HL-60 (cell line): Measurements from ENCODE around the gene NEDD4L.

ENCODE experiments used
- DNase-seq, 2 experiments: peaks; one replicate each; pipeline ENCODE4 v3.0.0-alpha.2; 2010 to 2020; ENCODE audit warnings: low read depth in 1 of 2, low spot score in 1 of 2
- H3K27ac ChIP-seq: fragments of 250-450 bp; sonication (Bioruptor Pico); replicated peaks from 2 replicates; pipeline ENCODE4 v1.5.1; 2020; ENCODE audit warnings: mild to moderate bottlenecking, moderate library complexity
- H3K27me3 ChIP-seq: fragments of 250-450 bp; sonication (Bioruptor Pico); 2 replicates; pipeline ENCODE4 v1.5.1; 2021; ENCODE audit warnings: mild to moderate bottlenecking, moderate library complexity; ENCODE audit not compliant: insufficient read depth, poor library complexity, severe bottlenecking
- H3K4me3 ChIP-seq: replicated peaks from 2 replicates; pipeline ENCODE4 v1.5.1; 2011; ENCODE audit warnings: mild to moderate bottlenecking, control low read depth, low read length; ENCODE audit not compliant: insufficient read depth
- GABPA ChIP-seq: IDR thresholded peaks from 2 replicates; pipeline ENCODE4 v1.6.1; 2012; ENCODE audit warnings: low read depth
- POLR2AphosphoS5 ChIP-seq: IDR thresholded peaks from 2 replicates; pipeline ENCODE4 v1.6.1; 2012; ENCODE audit warnings: low read depth
- REST ChIP-seq: IDR thresholded peaks from 2 replicates; pipeline ENCODE4 v1.6.1; 2012; ENCODE audit warnings: low read depth; ENCODE audit not compliant: insufficient replicate concordance
- SPI1 ChIP-seq: IDR thresholded peaks from 2 replicates; pipeline ENCODE4 v1.6.1; 2012; ENCODE audit warnings: low read depth, mild to moderate bottlenecking, borderline replicate concordance
- TF ChIP-seq, protein P1 (sequence below): IDR thresholded peaks from one replicate; pipeline ENCODE4 v1.5.1; 2011; ENCODE audit warnings: low read length, control low read depth, inconsistent platforms; ENCODE audit not compliant: insufficient read depth

NEDD4L gene

DNA sequence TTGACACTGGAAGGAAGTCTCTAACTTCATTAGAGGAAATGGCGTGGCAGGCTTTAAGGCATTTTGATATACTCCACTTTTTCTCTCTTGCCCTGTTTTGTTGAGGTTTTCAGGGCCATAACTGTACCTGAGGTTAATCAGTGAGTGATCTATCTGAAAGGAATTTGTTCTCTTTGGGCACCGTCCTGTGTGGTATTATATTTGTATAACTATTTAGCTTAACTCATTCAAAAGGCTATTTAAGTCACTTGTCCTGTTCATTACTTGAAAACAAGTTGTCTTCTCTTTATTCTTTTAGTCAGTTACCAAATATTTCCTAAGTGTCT lies 180.4 kb downstream of the NEDD4L start:
- DNase-seq, result no peak
- Histone ChIP-seq H3K27ac (no peak overlapping the region), H3K4me3 (no peak overlapping the region), H3K27me3 (peaks cover 10% of the 10 kb centered on the region)
- TF ChIP-seq REST (no peak), GABPA (no peak)

DNA sequence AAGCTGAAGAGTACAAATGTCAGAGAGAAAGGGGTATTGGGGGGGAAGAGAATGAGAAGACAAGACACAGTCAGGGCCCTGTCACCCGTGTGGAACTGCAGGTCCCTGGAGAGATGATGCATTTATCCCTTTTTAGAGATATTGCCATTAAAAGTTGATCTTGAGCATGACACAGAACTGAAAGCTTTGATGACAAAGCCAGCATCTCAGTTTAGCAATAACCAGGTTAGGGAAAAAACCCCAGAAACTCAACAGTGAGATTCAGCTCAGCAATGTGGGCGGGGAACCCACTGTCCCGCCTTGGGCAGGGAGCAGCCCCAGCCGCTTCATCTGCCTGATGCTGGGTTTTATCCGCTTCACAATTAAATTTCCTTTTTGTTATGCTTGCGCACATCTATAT lies 181.1 kb downstream of the NEDD4L start:
- H3K27ac ChIP-seq, result no peak overlapping the region

GRCh38 chr18:58226429-58226828 lies 182.4 kb downstream of the NEDD4L start:
- TF ChIP-seq GABPA, result no peak
- TF ChIP-seq SPI1, result no peak
- TF ChIP-seq, protein P1, sequence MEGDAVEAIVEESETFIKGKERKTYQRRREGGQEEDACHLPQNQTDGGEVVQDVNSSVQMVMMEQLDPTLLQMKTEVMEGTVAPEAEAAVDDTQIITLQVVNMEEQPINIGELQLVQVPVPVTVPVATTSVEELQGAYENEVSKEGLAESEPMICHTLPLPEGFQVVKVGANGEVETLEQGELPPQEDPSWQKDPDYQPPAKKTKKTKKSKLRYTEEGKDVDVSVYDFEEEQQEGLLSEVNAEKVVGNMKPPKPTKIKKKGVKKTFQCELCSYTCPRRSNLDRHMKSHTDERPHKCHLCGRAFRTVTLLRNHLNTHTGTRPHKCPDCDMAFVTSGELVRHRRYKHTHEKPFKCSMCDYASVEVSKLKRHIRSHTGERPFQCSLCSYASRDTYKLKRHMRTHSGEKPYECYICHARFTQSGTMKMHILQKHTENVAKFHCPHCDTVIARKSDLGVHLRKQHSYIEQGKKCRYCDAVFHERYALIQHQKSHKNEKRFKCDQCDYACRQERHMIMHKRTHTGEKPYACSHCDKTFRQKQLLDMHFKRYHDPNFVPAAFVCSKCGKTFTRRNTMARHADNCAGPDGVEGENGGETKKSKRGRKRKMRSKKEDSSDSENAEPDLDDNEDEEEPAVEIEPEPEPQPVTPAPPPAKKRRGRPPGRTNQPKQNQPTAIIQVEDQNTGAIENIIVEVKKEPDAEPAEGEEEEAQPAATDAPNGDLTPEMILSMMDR, result no peak
- no peak for TF ChIP-seq POLR2AphosphoS5
- TF ChIP-seq REST, result no peak
- DNase-seq, result no peak
- H3K27me3 ChIP-seq, result peaks cover 10% of the 10 kb centered on the region
- no peak overlapping the region for H3K4me3 ChIP-seq
- no peak overlapping the region for H3K27ac ChIP-seq

More for the DNA sequence above, 181.1 kb downstream of the NEDD4L start:
- H3K4me3 ChIP-seq, result no peak overlapping the region
- peaks cover 10% of the 10 kb centered on the region for H3K27me3 ChIP-seq
- TF ChIP-seq POLR2AphosphoS5 (no peak), GABPA (no peak), SPI1 (no peak), REST (no peak)
- TF ChIP-seq, protein P1, result no peak
- no peak for DNase-seq

DNA sequence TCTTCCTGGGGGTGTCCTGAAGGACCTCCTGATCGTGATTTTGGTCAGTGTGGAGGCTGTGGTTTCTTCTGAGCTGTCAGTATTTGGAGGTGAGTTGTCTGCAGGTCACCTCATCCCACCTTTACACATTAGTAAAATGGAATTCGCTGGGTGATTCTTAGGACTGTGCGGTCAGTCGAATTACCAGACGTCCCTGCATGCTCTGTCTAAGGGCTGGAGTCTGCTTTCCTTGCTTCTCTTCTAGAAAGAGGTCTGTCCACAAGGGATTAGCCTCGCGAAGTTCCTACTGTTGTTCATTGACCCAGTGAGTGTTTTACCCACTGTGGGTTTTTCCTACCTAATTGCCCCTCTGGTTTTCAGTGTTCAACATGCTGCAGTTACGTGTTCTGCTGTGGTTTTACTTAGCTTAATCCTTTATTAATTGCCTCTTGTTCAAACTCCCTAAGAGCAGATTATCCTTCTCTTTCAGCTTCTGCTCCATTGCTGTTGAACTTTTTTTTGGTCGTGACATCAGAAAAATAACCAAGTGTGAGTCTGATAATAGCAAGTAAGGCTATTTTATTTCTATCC lies 183.4 kb downstream of the NEDD4L start:
- Histone ChIP-seq H3K27me3 (peaks cover 10% of the 10 kb centered on the region), H3K27ac (no peak overlapping the region), H3K4me3 (no peak overlapping the region)
- DNase-seq, result no peak
- TF ChIP-seq SPI1, result no peak
- TF ChIP-seq POLR2AphosphoS5, result no peak
